ENCODE measurements around the gene EFR3B.

EFR3B gene

GRCh38 chr2:25198576-25198975 lies 156.7 kb downstream of the EFR3B start:
- no peak for DNase-seq
- H3K4me1 ChIP-seq, result no peaks in the 10 kb centered on the region
- no peaks in the 10 kb centered on the region for H3K36me3 ChIP-seq
- H3K9me3 ChIP-seq, result no peaks in the 10 kb centered on the region
- no peak overlapping the region for H3K4me3 ChIP-seq (ENCODE audit: low read depth, low read length)
- no peak for TF ChIP-seq CTCF (IDR thresholded peaks at IDR 0.05; ENCODE audit: low read depth, low read length)
- no peaks in the 10 kb centered on the region for H3K27me3 ChIP-seq

GRCh38 chr2:25201265-25201664 lies 159.4 kb downstream of the EFR3B start:
- DNase-seq, result no peak
- peak; percentile 44 for TF ChIP-seq CTCF (IDR thresholded peaks at IDR 0.05; ENCODE audit: low read depth, low read length)

GRCh38 chr2:25201794-25202193 lies 159.9 kb downstream of the EFR3B start:
- no peak overlapping the region for H3K4me3 ChIP-seq (ENCODE audit: low read depth, low read length)
- TF ChIP-seq CTCF (IDR thresholded peaks at IDR 0.05; ENCODE audit: low read depth, low read length), result no peak
- H3K36me3 ChIP-seq, result no peaks in the 10 kb centered on the region
- no peaks in the 10 kb centered on the region for H3K27me3 ChIP-seq
- H3K4me1 ChIP-seq, result no peaks in the 10 kb centered on the region
- no peaks in the 10 kb centered on the region for H3K9me3 ChIP-seq
- DNase-seq, result no peak

More at GRCh38 chr2:25201265-25201664, 159.4 kb downstream of the EFR3B start:
- H3K36me3 ChIP-seq, result no peaks in the 10 kb centered on the region
- no peaks in the 10 kb centered on the region for H3K9me3 ChIP-seq
- H3K4me1 ChIP-seq, result no peaks in the 10 kb centered on the region
- no peak overlapping the region for H3K4me3 ChIP-seq (ENCODE audit: low read depth, low read length)
- no peaks in the 10 kb centered on the region for H3K27me3 ChIP-seq

GRCh38 chr2:25202275-25202674 lies 160.4 kb downstream of the EFR3B start:
- Histone ChIP-seq H3K4me1 (no peaks in the 10 kb centered on the region), H3K27me3 (no peaks in the 10 kb centered on the region), H3K4me3 (ENCODE audit: low read depth, low read length) (no peak overlapping the region), H3K36me3 (no peaks in the 10 kb centered on the region), H3K9me3 (no peaks in the 10 kb centered on the region)
- TF ChIP-seq CTCF (IDR thresholded peaks at IDR 0.05; ENCODE audit: low read depth, low read length), result no peak
- DNase-seq, result no peak

GRCh38 chr2:25204190-25204838 lies 162.4 kb downstream of the EFR3B start:
- no peaks in the 10 kb centered on the region for H3K4me1 ChIP-seq
- no peak overlapping the region for H3K4me3 ChIP-seq (ENCODE audit: low read depth, low read length)
- TF ChIP-seq CTCF (IDR thresholded peaks at IDR 0.05; ENCODE audit: low read depth, low read length), result no peak
- no peaks in the 10 kb centered on the region for H3K27me3 ChIP-seq
- H3K36me3 ChIP-seq, result no peaks in the 10 kb centered on the region
- no peaks in the 10 kb centered on the region for H3K9me3 ChIP-seq
- no peak for DNase-seq

GRCh38 chr2:25207078-25207545 lies 165.2 kb downstream of the EFR3B start:
- Histone ChIP-seq H3K4me3 (ENCODE audit: low read depth, low read length) (no peak overlapping the region), H3K36me3 (no peaks in the 10 kb centered on the region), H3K9me3 (no peaks in the 10 kb centered on the region), H3K4me1 (peaks cover 4% of the 10 kb centered on the region; the same call in 1 of the 2 replicates), H3K27me3 (no peaks in the 10 kb centered on the region)
- DNase-seq, result no peak
- TF ChIP-seq CTCF (IDR thresholded peaks at IDR 0.05; ENCODE audit: low read depth, low read length), result no peak
